Measurements from ENCODE around the gene LPP.

The LPP gene

DNA sequence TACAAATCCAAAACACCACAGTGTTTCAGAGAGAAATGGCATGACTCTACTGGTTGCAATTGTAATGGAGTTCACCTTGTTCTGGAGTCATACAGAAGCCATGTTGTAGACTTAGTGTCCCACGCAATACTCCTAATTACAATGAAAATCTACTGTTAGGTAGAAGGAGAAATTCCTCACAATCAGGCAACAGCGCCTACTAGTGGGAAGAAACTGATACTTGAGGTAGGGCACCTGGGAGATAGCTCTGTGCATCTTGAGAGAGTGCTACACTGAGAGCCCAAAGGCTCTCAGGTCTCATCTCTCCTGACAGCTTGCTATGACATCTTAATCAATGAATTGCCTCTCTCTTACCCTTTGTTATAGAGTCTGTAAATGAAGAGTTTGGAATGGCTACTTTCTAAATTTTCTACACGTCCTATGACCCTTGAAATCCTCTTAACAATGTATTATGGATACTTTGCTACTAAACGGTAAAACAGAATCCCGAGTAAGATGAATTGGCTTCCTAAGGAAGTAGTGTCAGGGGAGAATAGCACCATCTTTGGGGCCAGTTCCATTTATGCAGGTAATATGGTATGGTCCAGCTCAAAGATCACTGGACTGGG lies 595.2 kb downstream of the LPP start:
- POLR2A ChIA-PET, result no interaction called here
- CTCF ChIA-PET, result interaction anchor here (0.5 to 1.8 kb wide), 3 partner anchors 11 to 1011 kb away, joined by 3 to 4 read pairs (median 3); no protein-coding TSS in a partner anchor
- peak; percentile 22 for DNase-seq (ENCODE audit: extremely low spot score)
- TF ChIP-seq FOXA1 (IDR thresholded peaks at IDR 0.05) (no peak), LEF1 (IDR thresholded peaks at IDR 0.05; ENCODE audit: borderline replicate concordance) (no peak), L3MBTL2 (conservative IDR thresholded peaks at IDR 0.05) (no peak), BHLHE40 (IDR thresholded peaks at IDR 0.05; ENCODE audit: borderline replicate concordance) (no peak)

GRCh38 chr3:188749830-188750229 lies 595.9 kb downstream of the LPP start:
- POLR2A ChIA-PET, result no interaction called here
- TF ChIP-seq CTBP1 (IDR thresholded peaks at IDR 0.05; ENCODE audit: borderline replicate concordance) (no peak), L3MBTL2 (conservative IDR thresholded peaks at IDR 0.05) (no peak)
- no peak for DNase-seq (ENCODE audit: extremely low spot score)
- CTCF ChIA-PET, result interaction anchor here (0.7 kb wide), 1 partner anchor 341 kb away, joined by 4 read pairs; no protein-coding TSS in a partner anchor

DNA sequence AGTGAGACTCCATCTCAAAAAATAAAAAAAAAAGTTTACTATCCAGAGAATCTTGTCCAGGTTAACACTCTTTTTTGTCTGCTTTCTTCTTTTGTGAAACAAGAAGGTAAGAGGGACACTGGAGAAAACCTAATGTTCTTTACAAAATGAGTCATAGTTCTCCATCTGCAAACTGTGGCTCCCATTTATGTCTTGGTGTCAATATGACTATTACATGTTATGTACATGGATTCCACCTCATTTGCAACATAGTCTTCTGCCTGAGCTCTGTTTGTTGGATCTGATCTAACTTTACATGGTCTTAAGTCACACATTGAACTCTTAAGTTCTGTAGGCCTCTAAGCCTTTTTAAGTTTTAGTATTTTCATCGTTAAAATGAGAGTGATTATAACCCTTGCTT lies 596.7 kb downstream of the LPP start:
- TF ChIP-seq ARNT (IDR thresholded peaks at IDR 0.05) (no peak), SUZ12 (IDR thresholded peaks at IDR 0.05) (no peak), L3MBTL2 (conservative IDR thresholded peaks at IDR 0.05) (no peak), SP1 (IDR thresholded peaks at IDR 0.05) (no peak), NFRKB (IDR thresholded peaks at IDR 0.05) (no peak), FOXK2 (IDR thresholded peaks at IDR 0.05) (no peak), ELF4 (IDR thresholded peaks at IDR 0.05) (no peak), BHLHE40 (IDR thresholded peaks at IDR 0.05; ENCODE audit: borderline replicate concordance) (no peak), HDGF (IDR thresholded peaks at IDR 0.05; ENCODE audit: borderline replicate concordance) (no peak), PKNOX1 (IDR thresholded peaks at IDR 0.05) (no peak)
- no peak for DNase-seq (ENCODE audit: extremely low spot score)
- ChIA-PET POLR2A (no interaction called here), CTCF (interaction anchor here (0.7 kb wide), 1 partner anchor 340 kb away, joined by 4 read pairs; no protein-coding TSS in a partner anchor)

DNA sequence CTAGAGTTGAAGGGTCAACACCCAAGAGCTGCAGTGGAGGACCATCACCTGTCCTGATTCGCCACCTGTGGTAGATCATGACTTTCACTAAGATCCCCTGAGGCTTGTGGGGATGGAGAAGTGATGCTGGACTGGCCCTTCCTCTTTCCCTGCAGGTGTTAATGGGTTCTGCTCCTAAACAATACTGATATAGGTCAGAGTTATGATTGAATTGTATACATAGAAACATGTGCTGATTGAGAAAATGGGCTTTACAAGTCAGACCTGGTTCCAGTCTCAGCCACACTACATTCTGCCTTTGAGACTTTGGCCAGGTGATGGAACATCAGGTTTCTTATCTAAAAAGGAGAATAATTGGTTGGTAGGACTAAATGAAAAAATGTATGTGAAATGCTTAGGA lies 598.9 kb downstream of the LPP start:
- CTCF ChIA-PET, result no interaction called here
- no peak for DNase-seq (ENCODE audit: extremely low spot score)
- POLR2A ChIA-PET, result no interaction called here
- TF ChIP-seq HDGF (IDR thresholded peaks at IDR 0.05; ENCODE audit: borderline replicate concordance), result no peak
- TF ChIP-seq FOXA1 (IDR thresholded peaks at IDR 0.05), result no peak
- TF ChIP-seq L3MBTL2 (conservative IDR thresholded peaks at IDR 0.05), result no peak
- TF ChIP-seq ARNT (IDR thresholded peaks at IDR 0.05), result no peak
- no peak for TF ChIP-seq ELF4 (IDR thresholded peaks at IDR 0.05)
- TF ChIP-seq FOXK2 (IDR thresholded peaks at IDR 0.05), result no peak
- TF ChIP-seq TARDBP (IDR thresholded peaks at IDR 0.05), result no peak
- no peak for TF ChIP-seq LEF1 (IDR thresholded peaks at IDR 0.05; ENCODE audit: borderline replicate concordance)

GRCh38 chr3:188754267-188754666 lies 600.3 kb downstream of the LPP start:
- no peak for TF ChIP-seq NFRKB (IDR thresholded peaks at IDR 0.05)
- no peak for TF ChIP-seq FOXK2 (IDR thresholded peaks at IDR 0.05)
- no peak for TF ChIP-seq ZNF384 (IDR thresholded peaks at IDR 0.05)
- no peak for TF ChIP-seq PKNOX1 (IDR thresholded peaks at IDR 0.05)
- no peak for TF ChIP-seq FOXA1 (IDR thresholded peaks at IDR 0.05)
- TF ChIP-seq CTBP1 (IDR thresholded peaks at IDR 0.05; ENCODE audit: borderline replicate concordance), result no peak
- TF ChIP-seq BHLHE40 (IDR thresholded peaks at IDR 0.05; ENCODE audit: borderline replicate concordance), result no peak
- no peak for TF ChIP-seq HDGF (IDR thresholded peaks at IDR 0.05; ENCODE audit: borderline replicate concordance)
- no peak for TF ChIP-seq FOXM1 (IDR thresholded peaks at IDR 0.05; ENCODE audit: borderline replicate concordance)
- TF ChIP-seq TARDBP (IDR thresholded peaks at IDR 0.05), result no peak
- no peak for TF ChIP-seq SP1 (IDR thresholded peaks at IDR 0.05)
- no peak for TF ChIP-seq SUZ12 (IDR thresholded peaks at IDR 0.05)
- no peak for TF ChIP-seq LEF1 (IDR thresholded peaks at IDR 0.05; ENCODE audit: borderline replicate concordance)
- TF ChIP-seq ARNT (IDR thresholded peaks at IDR 0.05), result no peak
- no peak for TF ChIP-seq ELF4 (IDR thresholded peaks at IDR 0.05)
- TF ChIP-seq L3MBTL2 (conservative IDR thresholded peaks at IDR 0.05), result no peak
- CTCF ChIA-PET, result interaction anchor here (0.6 to 0.7 kb wide), 2 partner anchors 353 to 654 kb away, joined by 3 read pairs; no protein-coding TSS in a partner anchor
- DNase-seq (ENCODE audit: extremely low spot score), result no peak
- POLR2A ChIA-PET, result no interaction called here

DNA sequence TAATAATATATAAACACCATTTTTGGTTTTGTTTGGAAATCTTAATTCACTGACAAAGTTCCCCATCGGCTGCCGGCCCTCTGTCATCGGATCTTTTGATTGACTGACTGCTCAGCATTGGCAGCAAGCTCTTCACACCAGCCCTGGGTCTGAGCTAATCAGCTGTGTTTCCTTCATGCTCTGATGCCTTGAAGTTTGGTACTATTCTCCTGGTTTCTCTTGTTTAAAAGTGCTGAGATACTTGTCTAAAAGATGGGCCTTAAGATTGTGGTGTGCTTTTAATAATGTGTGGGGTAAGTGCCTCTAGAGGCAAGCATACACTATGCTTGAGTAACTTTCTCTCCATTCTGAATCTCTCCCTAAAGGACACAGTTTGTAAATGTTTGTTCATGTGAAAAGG lies 602.3 kb downstream of the LPP start:
- no peak for TF ChIP-seq NFRKB (IDR thresholded peaks at IDR 0.05)
- no peak for TF ChIP-seq FOXM1 (IDR thresholded peaks at IDR 0.05; ENCODE audit: borderline replicate concordance)
- TF ChIP-seq L3MBTL2 (conservative IDR thresholded peaks at IDR 0.05), result no peak
- TF ChIP-seq TARDBP (IDR thresholded peaks at IDR 0.05), result no peak
- TF ChIP-seq ZNF384 (IDR thresholded peaks at IDR 0.05), result no peak
- no peak for TF ChIP-seq FOXA1 (IDR thresholded peaks at IDR 0.05)
- no peak for TF ChIP-seq BHLHE40 (IDR thresholded peaks at IDR 0.05; ENCODE audit: borderline replicate concordance)
- no peak for TF ChIP-seq ARNT (IDR thresholded peaks at IDR 0.05)
- no peak for TF ChIP-seq PKNOX1 (IDR thresholded peaks at IDR 0.05)
- no peak for DNase-seq (ENCODE audit: extremely low spot score)
- ChIA-PET POLR2A (no interaction called here), CTCF (no interaction called here)
